ENCODE data around the gene TBX1. TPM values are rescaled to one million over a fixed set of nuclear protein-coding genes. Genes with fewer than 3 reads are reported as not detected.

The TBX1 gene
- total RNA-seq (2022), result not detected in 2 replicates
- Bru-seq, nascent RNA, result percentile 8 among the genes with signal in this experiment
- percentile 10 among the genes with signal in this experiment for BruChase-seq, experiment 1, labeled RNA remaining after a 6-hour chase
- BruChase-seq, experiment 2, labeled RNA remaining after a 2-hour chase, result percentile 10 among the genes with signal in this experiment
- long read RNA-seq, partial matches to known transcripts, result 1 of 1 reads
- long read RNA-seq, other reads (novel, unspliced or antisense), result 0 of 1 reads

DNA sequence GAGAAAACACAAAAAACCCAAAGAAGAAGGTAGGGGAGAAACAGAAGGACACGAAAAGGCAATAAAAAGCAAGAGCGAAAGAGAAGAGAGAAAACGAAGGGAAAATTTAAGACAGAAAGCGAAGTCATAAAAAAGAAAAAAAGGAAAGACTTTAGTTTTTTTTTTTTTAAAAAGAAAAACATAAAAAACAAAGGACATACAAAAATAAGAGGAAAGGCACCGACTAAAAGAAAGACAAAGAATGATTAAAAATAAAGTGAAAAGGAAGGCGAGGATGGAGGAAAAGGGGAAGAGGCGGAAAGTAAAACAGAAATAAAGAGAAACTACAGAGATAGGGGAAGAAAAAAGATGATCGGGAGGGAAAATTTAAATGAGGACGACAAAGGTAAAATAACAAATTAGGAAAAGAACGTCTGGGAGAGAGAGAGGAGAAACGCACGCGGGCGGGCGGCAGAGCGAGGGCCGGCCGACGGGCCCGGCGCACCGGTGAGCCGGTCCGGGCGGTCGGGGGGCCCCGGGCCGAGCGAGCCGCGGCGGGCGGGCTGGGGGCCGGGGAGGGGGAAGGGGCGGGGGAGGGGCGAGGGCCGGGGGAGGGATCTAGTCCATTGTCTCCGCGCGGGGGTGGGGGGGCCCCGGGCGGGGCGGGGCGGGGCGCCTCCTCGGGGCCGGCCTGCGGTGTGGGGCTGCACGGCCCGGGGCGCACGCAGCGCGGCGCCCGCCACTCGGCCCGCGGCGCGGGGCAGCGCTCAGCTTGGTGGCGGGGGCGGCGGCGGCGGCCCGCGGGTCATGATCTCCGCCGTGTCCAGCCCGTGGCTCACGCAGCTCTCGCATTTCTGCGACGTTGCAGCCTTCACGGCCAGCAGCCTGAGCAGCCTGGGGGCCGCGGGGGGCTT lies at the start of gene TBX1:
Gene TBX1 (plus strand): TSS at position 721 of the 893 bp plus-strand sequence. CDS start 66 bp downstream, at position 787.
- Mint-ChIP-seq H3K27me3 (ENCODE audit: unreplicated experiment) (peaks cover 98% of the 10 kb centered on the region), H3K36me3 (ENCODE audit: insufficient read depth, unreplicated experiment) (peaks cover 4% of the 10 kb centered on the region), H3K4me3 (ENCODE audit: low read depth, unreplicated experiment) (peak within 1 kb of the TSS; percentile 30), H3K9me3 (ENCODE audit: low read depth, unreplicated experiment) (no peaks in the 10 kb centered on the region), H3K27ac (ENCODE audit: unreplicated experiment) (no peak within 1 kb of the TSS), H3K4me1 (ENCODE audit: low read depth, unreplicated experiment) (peaks cover 13% of the 10 kb centered on the region)
- no TSS peak for BruUV-seq (replicated peaks)
- intact Hi-C loops (cut with micrococcal nuclease; ENCODE audit: unreplicated experiment), result no loop called here
- no peak for DNase-seq
- TF ChIP-seq, protein P1, sequence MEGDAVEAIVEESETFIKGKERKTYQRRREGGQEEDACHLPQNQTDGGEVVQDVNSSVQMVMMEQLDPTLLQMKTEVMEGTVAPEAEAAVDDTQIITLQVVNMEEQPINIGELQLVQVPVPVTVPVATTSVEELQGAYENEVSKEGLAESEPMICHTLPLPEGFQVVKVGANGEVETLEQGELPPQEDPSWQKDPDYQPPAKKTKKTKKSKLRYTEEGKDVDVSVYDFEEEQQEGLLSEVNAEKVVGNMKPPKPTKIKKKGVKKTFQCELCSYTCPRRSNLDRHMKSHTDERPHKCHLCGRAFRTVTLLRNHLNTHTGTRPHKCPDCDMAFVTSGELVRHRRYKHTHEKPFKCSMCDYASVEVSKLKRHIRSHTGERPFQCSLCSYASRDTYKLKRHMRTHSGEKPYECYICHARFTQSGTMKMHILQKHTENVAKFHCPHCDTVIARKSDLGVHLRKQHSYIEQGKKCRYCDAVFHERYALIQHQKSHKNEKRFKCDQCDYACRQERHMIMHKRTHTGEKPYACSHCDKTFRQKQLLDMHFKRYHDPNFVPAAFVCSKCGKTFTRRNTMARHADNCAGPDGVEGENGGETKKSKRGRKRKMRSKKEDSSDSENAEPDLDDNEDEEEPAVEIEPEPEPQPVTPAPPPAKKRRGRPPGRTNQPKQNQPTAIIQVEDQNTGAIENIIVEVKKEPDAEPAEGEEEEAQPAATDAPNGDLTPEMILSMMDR (IDR thresholded peaks at IDR 0.05; ENCODE audit: unreplicated experiment), result no peak
- CTCF ChIA-PET, result no interaction called here

DNA sequence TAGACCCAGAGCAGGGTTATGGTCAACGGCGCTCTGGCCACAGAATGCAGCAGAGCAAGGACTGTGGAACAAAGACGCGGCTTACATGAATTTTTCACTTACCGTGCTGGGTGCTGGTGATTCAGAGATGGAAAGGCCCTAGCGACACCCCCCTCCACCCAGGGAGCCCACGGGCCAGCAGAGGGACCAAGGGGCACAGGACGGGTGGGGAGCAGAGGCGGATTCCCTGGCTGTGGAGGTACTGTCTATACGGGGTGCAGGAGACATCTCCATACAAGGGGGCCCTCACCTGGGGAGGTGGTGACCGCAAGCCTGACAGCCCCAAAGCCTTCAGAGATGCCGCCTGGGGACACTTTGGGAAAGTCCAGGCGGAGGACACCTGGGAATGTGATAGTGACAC lies 47.3 kb upstream of the TBX1 start:
- DNase-seq, result no peak
- peak overlapping the region; percentile 95 for H3K4me3 Mint-ChIP-seq (ENCODE audit: low read depth, unreplicated experiment)
- no peaks in the 10 kb centered on the region for H3K9me3 Mint-ChIP-seq (ENCODE audit: low read depth, unreplicated experiment)
- H3K4me1 Mint-ChIP-seq (ENCODE audit: low read depth, unreplicated experiment), result no peaks in the 10 kb centered on the region
- CTCF ChIA-PET, result no interaction called here
- H3K36me3 Mint-ChIP-seq (ENCODE audit: insufficient read depth, unreplicated experiment), result peaks cover 26% of the 10 kb centered on the region
- TF ChIP-seq, protein P1 (IDR thresholded peaks at IDR 0.05; ENCODE audit: unreplicated experiment), result no peak
- BruUV-seq (replicated peaks), result no TSS peak
- H3K27ac Mint-ChIP-seq (ENCODE audit: unreplicated experiment), result no peak overlapping the region
- intact Hi-C loops (cut with micrococcal nuclease; ENCODE audit: unreplicated experiment), result no loop called here
- peaks cover 64% of the 10 kb centered on the region for H3K27me3 Mint-ChIP-seq (ENCODE audit: unreplicated experiment)

DNA sequence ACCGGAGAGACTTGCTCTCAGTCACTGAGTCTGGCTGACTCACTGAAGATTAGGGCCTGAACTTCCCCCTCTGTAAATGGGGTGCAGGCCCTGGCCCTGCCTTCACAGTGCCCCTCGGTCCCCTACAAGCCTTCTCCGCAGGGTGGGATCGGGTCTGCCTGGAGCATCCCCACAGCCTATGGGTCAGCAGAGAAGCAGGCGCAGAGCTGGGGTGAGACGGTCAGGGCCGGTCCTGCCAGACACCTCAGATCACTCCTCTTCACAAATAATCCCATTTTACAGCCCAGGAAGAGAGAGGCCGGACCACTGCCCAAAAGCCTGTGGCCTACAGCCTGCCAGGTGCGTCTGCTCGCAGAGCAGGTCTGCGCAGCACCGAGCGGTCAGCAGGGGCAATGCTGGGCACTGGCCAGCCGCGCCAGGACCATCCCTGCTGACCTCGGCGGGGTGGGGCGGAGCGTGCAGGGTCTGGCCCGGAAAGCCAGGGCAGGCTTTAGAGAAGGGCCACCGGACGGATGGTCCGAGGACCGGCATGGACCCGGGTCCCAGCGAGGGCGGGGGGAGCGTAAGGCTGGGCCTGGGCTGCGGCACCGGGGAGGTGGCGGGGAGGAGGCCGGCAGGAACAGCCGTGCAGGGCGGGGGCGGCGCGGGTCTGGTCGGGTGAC lies 46.8 kb upstream of the TBX1 start:
- TF ChIP-seq, protein P1 (IDR thresholded peaks at IDR 0.05; ENCODE audit: unreplicated experiment), result no peak

GRCh38 chr22:19714312-19715187 lies 46.0 kb upstream of the TBX1 start, which contains the start of gene SEPTIN5:
Gene SEPTIN5, plus strand, starts transcription at chr22:19714503. Its CDS starts 86 bp downstream, at chr22:19714589.
- TF ChIP-seq, protein P1 (IDR thresholded peaks at IDR 0.05; ENCODE audit: unreplicated experiment), result no peak
- H3K36me3 Mint-ChIP-seq (ENCODE audit: insufficient read depth, unreplicated experiment), result peaks cover 26% of the 10 kb centered on the region
- H3K4me1 Mint-ChIP-seq (ENCODE audit: low read depth, unreplicated experiment), result no peaks in the 10 kb centered on the region
- H3K4me3 Mint-ChIP-seq (ENCODE audit: low read depth, unreplicated experiment), result peak within 1 kb of the TSS; percentile 95
- CTCF ChIA-PET, result no interaction called here
- H3K27me3 Mint-ChIP-seq (ENCODE audit: unreplicated experiment), result peaks cover 59% of the 10 kb centered on the region
- intact Hi-C loops (cut with micrococcal nuclease; ENCODE audit: unreplicated experiment), result loop anchor here (5.0 kb wide), 2 partner anchors 82 to 422 kb away; partner anchors contain the start of gene CLTCL1
- H3K27ac Mint-ChIP-seq (ENCODE audit: unreplicated experiment), result no peak within 1 kb of the TSS
- no TSS peak for BruUV-seq (replicated peaks)
- DNase-seq, result no peak
- H3K9me3 Mint-ChIP-seq (ENCODE audit: low read depth, unreplicated experiment), result no peaks in the 10 kb centered on the region

More for the DNA sequence above, 46.8 kb upstream of the TBX1 start:
- peak; percentile 28 for DNase-seq
- Mint-ChIP-seq H3K9me3 (ENCODE audit: low read depth, unreplicated experiment) (no peaks in the 10 kb centered on the region), H3K4me3 (ENCODE audit: low read depth, unreplicated experiment) (peak overlapping the region; percentile 95), H3K36me3 (ENCODE audit: insufficient read depth, unreplicated experiment) (peaks cover 26% of the 10 kb centered on the region), H3K4me1 (ENCODE audit: low read depth, unreplicated experiment) (no peaks in the 10 kb centered on the region), H3K27ac (ENCODE audit: unreplicated experiment) (no peak overlapping the region), H3K27me3 (ENCODE audit: unreplicated experiment) (peaks cover 59% of the 10 kb centered on the region)
- CTCF ChIA-PET, result no interaction called here
- intact Hi-C loops (cut with micrococcal nuclease; ENCODE audit: unreplicated experiment), result no loop called here
- BruUV-seq (replicated peaks), result no TSS peak

Measured in Calu3 (cell line).